Right lobe of liver (tissue), 4 donors: ENCODE data around the gene KCNQ1OT1.

Experiments
- CTCF ChIP-seq, 4 donors: fragments of 200-600 bp in 3 of 4; fragments of 450-650 bp in 1 of 4; IDR thresholded peaks; one replicate each; pipeline versions ENCODE4 v1.5.1 to v1.8.0; 2016 to 2022; ENCODE audit warnings: antibody characterized with exemption in 4 of 4, mild to moderate bottlenecking in 2 of 4
- POLR2A ChIP-seq: fragments of 450-650 bp; IDR thresholded peaks from one replicate; pipeline ENCODE4 v1.6.1; 2017; ENCODE audit warnings: antibody characterized with exemption, mild to moderate bottlenecking
- donor health status: DM: no; HTN: no; CAD: no.
- donor health status: DM: no; HTN: no; CAD: no.
- donor health status: DM: no; HTN: yes; CAD: no.

GRCh38 chr11:2574553-2575535, 125.0 kb downstream of the KCNQ1OT1 start:
- TF ChIP-seq POLR2A (no peak), CTCF (IDR thresholded peaks at IDR 0.05) (no peak)
